ENCODE data around the gene NCBP3.
"Not testable (repeated sequence)": the region's sequence is repeated elsewhere in the genome, so short reads cannot be mapped to it uniquely, and the experiment has no call there.

The NCBP3 gene

GRCh38 chr17:3846437-3847164 lies 555 bp upstream of the NCBP3 start:
- no peak for DNase-seq

GRCh38 chr17:3845291-3845620 lies 790 bp downstream of the NCBP3 start:
- DNase-seq: peak in 2 of 5 experiments; percentile 18 to 68

DNA sequence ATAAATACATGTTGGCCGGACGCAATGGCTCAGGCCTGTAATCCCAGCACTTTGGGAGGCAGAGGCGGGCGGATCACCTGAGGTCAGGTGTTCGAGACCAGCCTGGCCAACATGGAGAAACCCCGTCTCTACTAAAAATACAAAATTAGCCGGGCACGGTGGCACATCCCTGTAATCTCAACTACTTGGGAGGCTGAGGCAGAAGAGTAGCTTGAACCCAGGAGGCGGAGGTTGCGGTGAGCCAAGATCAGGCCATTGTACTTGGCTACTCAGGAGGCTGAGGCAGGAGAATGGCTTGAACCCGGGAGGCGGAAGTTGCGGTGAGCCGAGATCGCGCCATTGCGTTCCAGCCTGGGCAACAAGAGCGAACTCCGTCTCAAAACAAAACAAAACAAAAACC lies 1.5 kb downstream of the NCBP3 start:
- not testable (repeated sequence) for DNase-seq

- peak in 3 of 5 experiments; percentile 18 to 66 (median 23) for DNase-seq
Measured at GRCh38 chr17:3843935-3844516, 2.0 kb downstream of the NCBP3 start.

- no peak for DNase-seq
Measured at GRCh38 chr17:3838206-3838605, 7.8 kb downstream of the NCBP3 start.

- no peak for DNase-seq
Measured at GRCh38 chr17:3836551-3836950, 9.5 kb downstream of the NCBP3 start.

GRCh38 chr17:3835410-3836229 lies 10.4 kb downstream of the NCBP3 start:
- no peak for DNase-seq

- DNase-seq: no peak
Measured at GRCh38 chr17:3834811-3835210, 11.2 kb downstream of the NCBP3 start.

GRCh38 chr17:3828852-3829232 lies 17.2 kb downstream of the NCBP3 start:
- no peak for DNase-seq

- DNase-seq: no peak
Measured at GRCh38 chr17:3828151-3828851, 17.7 kb downstream of the NCBP3 start.

- peak in 4 of 5 experiments; percentile 43 to 67 (median 57) for DNase-seq
Measured at GRCh38 chr17:3827124-3827773, 18.8 kb downstream of the NCBP3 start.

GRCh38 chr17:3826191-3826590 lies 19.9 kb downstream of the NCBP3 start:
- DNase-seq: no peak

DNA sequence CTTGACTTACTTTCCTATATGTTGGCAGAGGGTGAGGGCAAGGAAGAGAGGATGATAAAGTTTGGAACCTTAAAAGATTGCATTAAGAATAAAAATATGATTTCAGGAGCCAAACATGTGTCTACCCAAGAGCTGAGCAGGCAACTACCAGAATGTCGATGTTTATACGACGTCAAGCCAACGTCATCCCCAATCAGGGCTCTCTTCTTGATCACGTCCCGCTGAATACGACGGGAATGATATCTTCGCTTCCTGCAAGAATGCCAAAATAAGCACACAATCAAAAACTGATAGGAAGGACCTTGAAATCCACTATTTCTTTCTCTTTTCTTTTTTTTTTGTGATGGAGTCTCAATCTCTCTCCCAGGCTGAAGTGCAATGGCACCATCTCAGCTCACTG lies 24.9 kb downstream of the NCBP3 start:
- DNase-seq: no peak

DNA sequence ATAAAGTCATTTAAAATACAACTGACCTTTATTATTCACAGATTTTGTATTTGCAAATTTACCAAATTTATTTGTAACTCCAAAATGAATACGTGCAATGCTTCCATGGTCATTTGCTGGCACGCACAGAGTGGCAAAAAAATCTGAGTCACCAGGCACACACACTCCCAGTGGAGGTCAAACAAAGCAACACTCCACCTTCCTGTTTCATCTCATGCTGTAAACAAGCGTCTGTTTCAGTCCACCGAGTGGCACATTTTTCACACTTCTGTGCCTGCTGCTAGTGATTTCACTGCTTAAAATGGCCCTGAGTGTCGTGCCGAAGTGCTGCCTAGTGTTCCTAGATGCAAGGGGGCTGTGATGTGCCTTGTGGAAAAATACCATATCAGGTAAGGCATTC lies 27.3 kb downstream of the NCBP3 start:
- no peak for DNase-seq

GRCh38 chr17:3817851-3818605 lies 28.0 kb downstream of the NCBP3 start:
- no peak for DNase-seq

DNA sequence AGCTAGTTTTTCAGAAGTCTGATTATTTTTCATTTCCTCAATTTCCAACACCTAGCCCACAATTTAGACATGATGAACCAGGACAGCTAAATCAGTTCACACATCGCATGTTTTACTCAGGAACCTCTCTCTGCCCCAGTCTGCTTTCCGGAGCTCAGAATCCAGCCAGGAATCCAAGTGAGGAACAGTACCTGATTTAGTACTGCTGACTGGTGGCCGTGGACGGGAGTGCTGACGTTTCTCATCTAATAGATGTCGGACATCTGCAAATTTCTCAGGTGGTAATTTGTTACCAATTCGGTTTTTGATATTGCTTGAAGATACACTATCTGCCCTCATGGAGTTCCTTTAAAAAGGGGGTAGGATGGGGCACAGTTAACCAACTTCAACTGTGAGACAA lies 30.1 kb downstream of the NCBP3 start:
- no peak for DNase-seq

- no peak for DNase-seq
Measured at GRCh38 chr17:3815122-3815521, 30.9 kb downstream of the NCBP3 start.

- no peak for DNase-seq
Measured at GRCh38 chr17:3814361-3814760, 31.7 kb downstream of the NCBP3 start.

GRCh38 chr17:3813171-3813570 lies 32.9 kb downstream of the NCBP3 start:
- no peak for DNase-seq

DNA sequence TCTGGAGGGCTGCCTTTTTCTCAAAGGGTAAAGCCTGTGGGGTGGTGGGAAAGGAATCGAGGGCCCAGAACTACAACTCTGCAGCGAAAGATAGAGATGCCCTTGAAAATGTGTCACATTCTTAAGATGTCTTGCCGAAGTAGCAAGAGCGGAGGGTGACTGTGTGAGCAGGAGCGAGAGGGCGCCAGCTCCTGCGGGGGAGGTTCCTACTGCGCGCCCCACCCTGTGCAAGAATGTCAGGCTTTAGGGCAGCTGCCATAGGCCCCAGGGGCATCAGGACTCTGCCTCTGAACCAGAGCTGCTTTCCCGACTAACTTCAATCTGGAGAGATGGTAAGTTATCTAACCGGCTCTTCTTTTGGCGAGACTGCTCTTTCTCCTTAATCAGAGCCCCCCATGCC lies 33.3 kb downstream of the NCBP3 start:
- no peak for DNase-seq

- no peak for DNase-seq
Measured at GRCh38 chr17:3812284-3812683, 33.8 kb downstream of the NCBP3 start.

DNA sequence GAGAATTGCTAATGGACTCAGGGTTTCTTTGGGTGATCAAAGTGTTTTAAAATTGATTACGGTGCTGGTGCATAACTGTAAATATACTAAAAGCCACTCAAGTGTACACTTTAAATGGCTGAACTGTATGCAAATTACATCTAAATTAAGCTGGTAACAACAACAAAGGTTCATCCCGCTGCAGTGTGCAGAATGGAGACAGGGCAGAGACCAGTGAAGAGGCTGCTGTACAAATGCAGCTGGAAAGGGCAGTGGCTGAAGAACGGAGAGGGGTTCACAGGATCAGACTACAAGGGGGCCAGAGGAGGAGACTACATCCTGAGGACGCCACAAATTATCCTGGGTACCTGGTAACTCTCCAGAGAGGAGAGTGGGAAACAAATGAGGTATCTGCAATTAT lies 36.0 kb downstream of the NCBP3 start:
- DNase-seq: no peak

All from T-helper 2 cell (primary cell).